GM21423 (cell line): ENCODE data around the gene ATP6V1B1.

ENCODE experiments used
- ATAC-seq: cut with Tn5 transposase; IDR thresholded peaks from one replicate; pipeline ENCODE4 v1.9.1; 2021; ENCODE audit warnings: mild to moderate bottlenecking, moderate library complexity; ENCODE audit not compliant: unreplicated experiment

The ATP6V1B1 gene

GRCh38 chr2:70901227-70902066 is 34.3 kb upstream of the ATP6V1B1 start:
- no peak for ATAC-seq

- ATAC-seq = no peak
Observed at GRCh38 chr2:70902067-70902442, 33.6 kb upstream of the ATP6V1B1 start.

- no peak for ATAC-seq
Observed at GRCh38 chr2:70902579-70902978, 33.1 kb upstream of the ATP6V1B1 start.

- no peak for ATAC-seq
Observed at GRCh38 chr2:70903171-70903570, 32.5 kb upstream of the ATP6V1B1 start.

GRCh38 chr2:70903641-70904340 is 31.9 kb upstream of the ATP6V1B1 start:
- ATAC-seq = no peak

- ATAC-seq = no peak
Observed at GRCh38 chr2:70904371-70905216, 31.1 kb upstream of the ATP6V1B1 start.

- ATAC-seq = no peak
Observed at GRCh38 chr2:70905443-70906421, 30.0 kb upstream of the ATP6V1B1 start.

- ATAC-seq = no peak
Observed at GRCh38 chr2:70906439-70907005, 29.2 kb upstream of the ATP6V1B1 start.

- no peak for ATAC-seq
Observed at GRCh38 chr2:70907130-70908057, 28.3 kb upstream of the ATP6V1B1 start.

- ATAC-seq = no peak
Observed at GRCh38 chr2:70916291-70916690, 19.4 kb upstream of the ATP6V1B1 start.

GRCh38 chr2:70918016-70918415 is 17.7 kb upstream of the ATP6V1B1 start:
- no peak for ATAC-seq

- ATAC-seq = no peak
Observed at GRCh38 chr2:70919672-70920366, 15.9 kb upstream of the ATP6V1B1 start.

- ATAC-seq = no peak
Observed at GRCh38 chr2:70920367-70920715, 15.4 kb upstream of the ATP6V1B1 start.

- no peak for ATAC-seq
Observed at GRCh38 chr2:70921031-70921430, 14.7 kb upstream of the ATP6V1B1 start.

- no peak for ATAC-seq
Observed at GRCh38 chr2:70921839-70922234, 13.9 kb upstream of the ATP6V1B1 start.

GRCh38 chr2:70922235-70923234 is 13.2 kb upstream of the ATP6V1B1 start:
- ATAC-seq = no peak

GRCh38 chr2:70923378-70924015 is 12.2 kb upstream of the ATP6V1B1 start:
- no peak for ATAC-seq
